Measurements from ENCODE around the gene GALNT13.

DNA sequence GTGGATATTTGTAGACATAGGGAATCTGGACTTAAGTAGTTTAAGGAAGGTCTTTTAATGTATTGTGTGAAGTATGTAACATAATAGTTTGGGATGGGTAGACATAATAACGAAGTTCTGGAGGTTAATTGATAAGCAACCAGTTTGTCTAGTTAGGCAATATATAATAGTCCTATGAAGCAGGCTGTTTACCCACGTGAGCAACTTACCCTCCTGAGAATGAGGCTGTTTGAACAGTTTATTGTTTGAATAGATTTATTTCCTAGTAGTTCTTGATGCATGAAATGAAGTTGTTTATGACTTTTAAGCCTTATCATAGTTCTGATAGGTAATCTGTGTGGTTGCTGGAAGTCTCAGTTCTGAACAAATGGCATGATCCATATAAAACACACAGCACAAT lies 361.5 kb downstream of the GALNT13 start:
- TF ChIP-seq, protein P1, sequence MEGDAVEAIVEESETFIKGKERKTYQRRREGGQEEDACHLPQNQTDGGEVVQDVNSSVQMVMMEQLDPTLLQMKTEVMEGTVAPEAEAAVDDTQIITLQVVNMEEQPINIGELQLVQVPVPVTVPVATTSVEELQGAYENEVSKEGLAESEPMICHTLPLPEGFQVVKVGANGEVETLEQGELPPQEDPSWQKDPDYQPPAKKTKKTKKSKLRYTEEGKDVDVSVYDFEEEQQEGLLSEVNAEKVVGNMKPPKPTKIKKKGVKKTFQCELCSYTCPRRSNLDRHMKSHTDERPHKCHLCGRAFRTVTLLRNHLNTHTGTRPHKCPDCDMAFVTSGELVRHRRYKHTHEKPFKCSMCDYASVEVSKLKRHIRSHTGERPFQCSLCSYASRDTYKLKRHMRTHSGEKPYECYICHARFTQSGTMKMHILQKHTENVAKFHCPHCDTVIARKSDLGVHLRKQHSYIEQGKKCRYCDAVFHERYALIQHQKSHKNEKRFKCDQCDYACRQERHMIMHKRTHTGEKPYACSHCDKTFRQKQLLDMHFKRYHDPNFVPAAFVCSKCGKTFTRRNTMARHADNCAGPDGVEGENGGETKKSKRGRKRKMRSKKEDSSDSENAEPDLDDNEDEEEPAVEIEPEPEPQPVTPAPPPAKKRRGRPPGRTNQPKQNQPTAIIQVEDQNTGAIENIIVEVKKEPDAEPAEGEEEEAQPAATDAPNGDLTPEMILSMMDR (IDR thresholded peaks at IDR 0.05), result no peak
- TF ChIP-seq POLR2AphosphoS5 (IDR thresholded peaks at IDR 0.05; ENCODE audit: insufficient read depth in 1 of 2, low read depth in 1 of 2), result no peak
- no peak for TF ChIP-seq POLR2A (IDR thresholded peaks at IDR 0.05)
